K562 (cell line): ENCODE measurements around the gene CLEC3B.
"Not testable (repeated sequence)": the region's sequence is repeated elsewhere in the genome, so short reads cannot be mapped to it uniquely, and the experiment has no call there.

Experiments used
- C11orf30 ChIP-seq: fragments of 450-650 bp; IDR thresholded peaks from 2 replicates; pipeline ENCODE4 v1.6.1; 2016; ENCODE audit warnings: low read depth, mild to moderate bottlenecking
- CTCF ChIP-seq, 3 experiments: IDR thresholded peaks in 2 of 3; conservative IDR thresholded peaks in 1 of 3; 2 replicates each; pipeline ENCODE4 v1.5.1; 2011 to 2012; ENCODE audit warnings: low read length in 3 of 3, mild to moderate bottlenecking in 3 of 3, control low read depth in 2 of 3, improper control_type of control experiment in 1 of 3, inconsistent platforms in 1 of 3, low read depth in 1 of 3, mixed read lengths in 1 of 3, moderate library complexity in 1 of 3; ENCODE audit not compliant: insufficient read depth in 2 of 3
- NR2F6 ChIP-seq: fragments of 450-650 bp; formaldehyde crosslinking; IDR thresholded peaks from 2 replicates; pipeline ENCODE4 v1.4.0; 2020; ENCODE audit warnings: mild to moderate bottlenecking
- TSC22D4 ChIP-seq: fragments of 450-650 bp; IDR thresholded peaks from 2 replicates; pipeline ENCODE4 v1.6.1; 2016; ENCODE audit warnings: missing genetic modification characterization, missing biosample characterization, control low read depth
- ZNF174 ChIP-seq: fragments of 250-450 bp; sonication (Bioruptor Pico); IDR thresholded peaks from 2 replicates; pipeline ENCODE4 v1.4.0; 2020; ENCODE audit warnings: mild to moderate bottlenecking

DNA sequence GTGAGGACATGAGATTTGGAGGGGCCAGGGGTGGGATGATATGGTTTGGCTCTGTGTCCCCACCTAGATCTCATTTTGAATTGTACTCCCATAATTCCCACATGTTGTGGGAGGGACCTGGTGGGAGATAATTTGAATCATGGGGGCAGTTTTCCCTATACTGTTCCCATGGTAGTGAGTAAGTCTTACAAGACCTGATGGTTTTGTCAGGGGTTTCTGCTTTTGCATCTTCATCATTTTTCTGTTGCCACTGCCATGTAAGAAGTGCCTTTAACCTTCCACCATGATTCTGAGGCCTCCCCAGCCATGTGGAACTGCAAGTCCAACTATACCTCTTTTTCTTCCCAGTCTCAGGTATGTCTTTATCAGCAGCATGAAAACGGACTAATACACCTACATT is 52.2 kb downstream of the CLEC3B start:
- not testable (repeated sequence) for TF ChIP-seq ZNF174 (CRISPR knock-in tag); CTCF (IDR thresholded peaks at IDR 0.05 in 2 of 3, conservative IDR thresholded peaks at IDR 0.05 in 1 of 3; ENCODE audit: insufficient read depth in 2 of 3, low read depth in 1 of 3, low read length in 3 of 3); NR2F6 (CRISPR knock-in tag); C11orf30; TSC22D4 (tag)
